Measurements from ENCODE around the gene WNT3A. TPM values are rescaled to one million over a fixed set of nuclear protein-coding genes. Genes with fewer than 3 reads are reported as not detected.
A peak's percentile ranks its signal among the peaks of the same experiment; 100 is the strongest.

WNT3A gene
- total RNA-seq, 1 donor from 2014 or later: not detected

GRCh38 chr1:228004331-228004855 is 2.4 kb upstream of the WNT3A start:
- Histone ChIP-seq H3K27me3 (no peaks in the 10 kb centered on the region), H3K27ac (no peak overlapping the region), H3K4me3 (no peak overlapping the region), H3K36me3 (no peaks in the 10 kb centered on the region), H3K4me1 (peaks cover 12% of the 10 kb centered on the region), H3K9me3 (no peaks in the 10 kb centered on the region)
- intact Hi-C loops (cut with DNase I): no loop called here
- peak in 1 of 2 donors; percentile 91 for DNase-seq (ENCODE audit: extremely low spot score in 2 of 2)
- TF ChIP-seq CTCF (IDR thresholded peaks at IDR 0.05) (no peak), POLR2AphosphoS5 (IDR thresholded peaks at IDR 0.05; ENCODE audit: insufficient read depth in 1 of 2, low read depth in 1 of 2) (no peak), POLR2A (IDR thresholded peaks at IDR 0.05) (no peak)

GRCh38 chr1:228004856-228005462 is 1.8 kb upstream of the WNT3A start:
- Histone ChIP-seq H3K4me3 (no peak overlapping the region), H3K27ac (no peak overlapping the region), H3K36me3 (no peaks in the 10 kb centered on the region), H3K4me1 (peaks cover 12% of the 10 kb centered on the region), H3K9me3 (no peaks in the 10 kb centered on the region), H3K27me3 (no peaks in the 10 kb centered on the region)
- TF ChIP-seq CTCF (IDR thresholded peaks at IDR 0.05): no peak
- no peak for TF ChIP-seq POLR2AphosphoS5 (IDR thresholded peaks at IDR 0.05; ENCODE audit: insufficient read depth in 1 of 2, low read depth in 1 of 2)
- no peak for TF ChIP-seq POLR2A (IDR thresholded peaks at IDR 0.05)
- peak in 1 of 2 donors; percentile 89 for DNase-seq (ENCODE audit: extremely low spot score in 2 of 2)
- intact Hi-C loops (cut with DNase I): no loop called here

GRCh38 chr1:228005511-228006033 is 1.2 kb upstream of the WNT3A start:
- H3K27me3 ChIP-seq: no peaks in the 10 kb centered on the region
- no peak overlapping the region for H3K4me3 ChIP-seq
- no peak overlapping the region for H3K27ac ChIP-seq
- TF ChIP-seq POLR2AphosphoS5 (IDR thresholded peaks at IDR 0.05; ENCODE audit: insufficient read depth in 1 of 2, low read depth in 1 of 2) (no peak), CTCF (IDR thresholded peaks at IDR 0.05) (no peak), POLR2A (IDR thresholded peaks at IDR 0.05) (no peak)
- H3K9me3 ChIP-seq: no peaks in the 10 kb centered on the region
- intact Hi-C loops (cut with DNase I): no loop called here
- peaks cover 12% of the 10 kb centered on the region for H3K4me1 ChIP-seq
- DNase-seq (ENCODE audit: extremely low spot score in 2 of 2): peak in 1 of 2 donors; percentile 74
- H3K36me3 ChIP-seq: no peaks in the 10 kb centered on the region

GRCh38 chr1:228006034-228006785 is 588 bp upstream of the WNT3A start:
- intact Hi-C loops (cut with DNase I): no loop called here

More at GRCh38 chr1:228006034-228006785, 588 bp upstream of the WNT3A start:
- Histone ChIP-seq H3K27ac (no peak overlapping the region), H3K27me3 (no peaks in the 10 kb centered on the region), H3K36me3 (no peaks in the 10 kb centered on the region), H3K9me3 (no peaks in the 10 kb centered on the region), H3K4me1 (peaks cover 12% of the 10 kb centered on the region), H3K4me3 (peak overlapping the region in 1 of 2 donors; percentile 7)
- DNase-seq (ENCODE audit: extremely low spot score in 2 of 2): peak in 1 of 2 donors; percentile 93
- TF ChIP-seq POLR2AphosphoS5 (IDR thresholded peaks at IDR 0.05; ENCODE audit: insufficient read depth in 1 of 2, low read depth in 1 of 2) (no peak), CTCF (IDR thresholded peaks at IDR 0.05) (no peak), POLR2A (IDR thresholded peaks at IDR 0.05) (no peak)

Data from vagina (tissue), 2 donors.